ENCODE measurements around the gene MYB.
"Not testable (repeated sequence)": the region's sequence is repeated elsewhere in the genome, so short reads cannot be mapped to it uniquely, and the experiment has no call there.

The MYB gene

DNA sequence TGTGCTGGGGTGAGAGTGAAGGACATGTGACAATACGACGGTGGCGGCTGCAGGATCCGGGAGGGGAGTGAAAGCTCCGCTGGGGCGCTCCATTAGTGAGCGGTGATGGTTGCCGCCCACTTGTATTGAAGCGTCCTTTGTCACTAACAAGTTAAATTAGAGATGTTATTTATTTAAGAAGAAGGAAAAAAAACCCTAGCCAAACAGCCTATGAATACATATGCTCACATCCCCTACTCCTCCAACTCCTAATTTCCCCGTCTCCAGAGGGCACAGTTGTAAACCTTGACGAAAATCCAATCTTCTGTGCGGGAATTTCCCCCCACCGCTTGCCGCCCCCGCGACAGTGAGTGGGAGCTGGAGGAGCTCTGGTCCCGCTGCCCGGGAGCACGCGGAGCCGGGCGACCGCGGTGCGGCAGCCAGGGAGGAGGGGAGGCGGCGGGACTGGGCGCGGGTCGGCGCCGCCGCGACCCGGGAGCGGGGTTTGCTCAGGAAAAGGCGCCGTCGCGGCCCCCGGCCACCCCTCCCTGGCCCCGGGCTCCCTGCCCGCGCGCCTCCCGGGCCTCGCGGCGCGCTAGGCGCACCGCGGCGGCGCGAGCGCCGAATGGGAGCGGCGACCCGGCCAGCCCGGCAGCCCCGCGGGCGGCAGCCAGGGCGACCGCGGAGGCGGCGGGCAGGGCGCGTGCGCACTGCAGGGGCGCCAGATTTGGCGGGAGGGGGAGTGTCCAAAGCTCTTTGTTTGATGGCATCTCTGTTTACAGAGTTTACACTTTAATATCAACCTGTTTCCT, at the start of gene MYB:
Gene MYB, plus strand, starts transcription at position 767 of the 791 bp plus-strand sequence. CDS start 206 bp downstream, outside the sequence.
- DNase-seq = peak; percentile 73

DNA sequence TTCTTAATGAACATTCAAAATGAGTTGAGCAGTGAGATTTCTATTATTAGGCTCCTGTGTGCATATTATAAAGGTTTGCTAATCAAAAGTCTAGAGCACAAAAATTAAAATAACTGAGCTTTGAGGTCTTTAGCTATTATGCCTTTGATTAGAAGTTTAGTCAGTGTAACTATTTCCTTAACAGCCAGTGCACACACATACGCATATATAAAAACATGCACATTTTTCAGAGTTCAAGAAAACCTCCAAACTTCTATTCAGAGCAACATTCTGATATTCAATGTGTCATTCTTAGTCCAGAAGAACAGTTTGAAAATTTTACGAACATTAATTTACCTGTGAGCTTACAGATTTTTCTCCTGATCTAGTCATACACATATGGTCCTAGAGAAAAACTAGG, 48.3 kb upstream of the MYB start:
- DNase-seq = no peak

DNA sequence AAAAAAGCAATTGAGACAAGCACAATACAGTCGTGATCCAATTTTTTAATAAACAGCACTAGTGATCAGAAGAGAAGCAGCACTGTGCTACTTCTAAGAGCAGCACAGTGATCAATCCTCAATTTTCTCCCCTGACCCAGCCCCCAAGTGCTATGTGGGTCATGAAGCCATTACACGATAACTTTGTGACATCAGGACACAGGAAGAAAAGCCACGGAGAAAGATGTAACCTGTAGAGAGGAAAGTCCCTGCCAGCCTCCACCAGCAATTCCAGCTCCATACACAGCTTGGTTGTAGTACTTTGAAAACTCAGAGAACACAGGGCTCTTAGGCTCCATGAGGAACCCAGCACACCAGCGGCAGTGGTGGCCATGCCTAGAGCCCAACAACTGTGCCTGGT, 45.3 kb upstream of the MYB start:
- no peak for DNase-seq

DNA sequence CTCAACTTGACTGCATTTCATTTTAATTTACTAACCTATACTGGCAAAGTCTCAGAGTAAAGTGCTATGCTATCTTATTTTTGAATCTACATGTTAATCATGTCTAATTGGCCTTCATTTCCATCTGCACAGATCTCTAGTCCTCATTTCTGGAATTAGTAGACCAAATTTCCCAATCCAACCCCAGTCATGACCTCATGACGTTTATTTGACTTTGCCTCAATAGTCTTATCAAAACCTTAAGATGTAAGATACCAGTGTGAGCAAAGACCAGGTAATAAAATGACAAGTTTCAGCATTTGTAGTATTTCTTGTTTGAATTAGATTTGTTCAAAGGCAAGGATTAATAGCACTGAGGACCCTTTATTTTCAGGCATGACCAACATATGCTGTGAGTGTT, 43.3 kb upstream of the MYB start:
- no peak for DNase-seq

DNA sequence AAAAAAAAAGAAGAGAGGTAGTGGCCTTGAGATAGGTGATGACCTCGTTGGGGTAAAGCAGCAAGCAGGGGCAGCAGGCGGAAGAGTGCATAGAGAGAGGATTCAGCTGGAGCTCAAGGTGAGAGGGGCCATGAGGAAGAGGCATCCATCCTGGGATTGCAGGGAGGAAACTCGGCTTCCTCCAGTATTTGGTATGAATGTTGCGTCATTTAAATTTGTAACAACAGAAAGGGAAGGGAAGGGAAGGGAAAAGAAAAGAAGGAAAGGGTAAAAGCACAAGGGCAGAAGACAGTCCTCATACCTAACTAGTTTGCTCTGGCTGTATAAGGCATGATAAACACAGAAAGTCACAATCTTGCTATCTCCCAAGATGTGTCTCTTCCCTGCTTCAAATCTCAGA, 39.9 kb upstream of the MYB start:
- no peak for DNase-seq

DNA sequence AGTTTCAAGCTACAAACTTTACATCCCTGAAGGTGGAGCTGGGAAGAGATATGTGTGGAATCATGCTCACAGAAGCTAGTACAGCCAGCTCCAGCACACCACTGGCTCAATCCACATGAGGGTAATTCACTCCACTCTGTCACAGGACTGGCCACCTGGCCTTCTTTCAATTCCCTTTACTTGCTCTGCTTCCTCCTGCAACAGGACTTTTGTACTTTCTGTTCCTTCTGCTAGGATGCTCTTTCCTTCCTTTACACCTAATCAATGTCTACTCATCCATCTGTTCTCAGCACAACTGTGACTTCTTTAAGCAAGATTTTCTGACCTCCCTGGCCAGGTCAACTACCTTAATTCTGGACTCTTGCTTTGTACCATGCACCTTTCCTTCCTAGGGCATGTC, 39.4 kb upstream of the MYB start:
- DNase-seq = no peak

DNA sequence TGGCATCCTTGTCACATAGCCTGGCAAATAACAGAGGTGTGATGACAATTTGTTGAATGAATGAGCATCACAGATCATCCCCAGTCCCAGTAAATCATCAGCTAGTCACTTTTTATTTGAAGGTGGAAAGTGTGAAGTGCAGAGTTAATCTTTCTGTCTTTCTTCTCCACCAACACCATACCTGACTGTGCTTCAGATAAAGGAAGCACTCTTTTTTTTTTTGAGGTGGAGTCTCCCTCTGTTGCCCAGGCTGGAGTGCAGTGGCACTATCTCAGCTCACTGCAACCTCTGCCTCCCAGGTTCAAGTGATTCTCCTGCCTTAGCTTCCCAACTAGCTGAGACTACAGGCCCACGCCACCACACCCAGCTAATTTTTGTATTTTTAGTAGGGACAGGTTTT, 38.9 kb upstream of the MYB start:
- DNase-seq = not testable (repeated sequence)

DNA sequence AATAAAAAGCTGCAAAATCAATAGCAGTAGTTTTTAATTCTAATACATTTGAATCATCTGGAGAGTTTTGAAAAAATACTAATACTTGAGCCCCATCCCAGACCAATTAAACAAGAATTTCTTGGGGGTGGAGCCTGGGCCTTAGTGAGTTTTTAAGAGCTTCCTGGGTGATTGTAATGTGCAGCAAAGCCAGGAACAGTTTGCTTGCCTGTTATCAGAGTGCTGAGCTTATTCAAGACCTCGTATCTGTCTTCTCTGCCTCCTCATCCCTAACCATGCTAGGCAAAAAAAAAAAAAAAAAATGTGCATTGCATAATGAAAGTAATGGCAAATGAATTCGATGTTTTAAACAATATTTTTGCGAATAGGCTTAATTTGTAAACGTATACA, 36.4 kb upstream of the MYB start:
- DNase-seq = no peak

DNA sequence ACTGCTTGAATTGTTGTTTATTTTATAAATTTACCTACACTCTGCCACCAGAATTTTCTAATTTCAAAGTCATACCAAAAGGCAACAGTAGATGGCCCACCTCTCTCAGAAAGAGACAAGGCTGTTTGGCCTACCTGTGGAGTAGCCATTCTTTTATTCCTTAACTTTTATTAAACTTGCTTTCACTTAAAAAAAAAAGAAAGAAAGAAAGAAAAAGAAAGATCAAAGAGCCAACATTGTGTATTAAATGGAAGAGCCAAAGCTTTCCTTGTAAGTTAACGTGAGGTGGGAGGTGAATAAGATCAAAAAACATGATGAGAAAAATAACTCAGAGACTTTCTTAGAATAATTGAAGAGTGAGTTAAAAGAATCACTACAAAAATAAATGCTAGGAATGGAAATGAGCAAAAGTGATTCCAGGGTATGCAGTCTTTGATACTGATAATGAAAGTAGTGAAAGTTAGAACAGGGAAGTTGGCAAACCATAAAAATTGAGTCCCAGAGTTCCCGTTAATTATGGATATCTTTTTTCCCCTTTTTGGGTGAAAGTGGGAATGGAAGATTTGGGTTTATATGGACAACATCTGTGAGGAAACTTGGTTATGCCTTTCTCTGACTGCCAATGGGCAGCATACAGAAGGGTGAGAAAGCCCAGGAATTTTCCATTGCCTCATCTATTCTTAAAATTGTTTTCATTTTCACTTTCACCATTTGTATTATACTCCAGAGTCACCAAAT, 35.9 kb upstream of the MYB start:
- DNase-seq = no peak

DNA sequence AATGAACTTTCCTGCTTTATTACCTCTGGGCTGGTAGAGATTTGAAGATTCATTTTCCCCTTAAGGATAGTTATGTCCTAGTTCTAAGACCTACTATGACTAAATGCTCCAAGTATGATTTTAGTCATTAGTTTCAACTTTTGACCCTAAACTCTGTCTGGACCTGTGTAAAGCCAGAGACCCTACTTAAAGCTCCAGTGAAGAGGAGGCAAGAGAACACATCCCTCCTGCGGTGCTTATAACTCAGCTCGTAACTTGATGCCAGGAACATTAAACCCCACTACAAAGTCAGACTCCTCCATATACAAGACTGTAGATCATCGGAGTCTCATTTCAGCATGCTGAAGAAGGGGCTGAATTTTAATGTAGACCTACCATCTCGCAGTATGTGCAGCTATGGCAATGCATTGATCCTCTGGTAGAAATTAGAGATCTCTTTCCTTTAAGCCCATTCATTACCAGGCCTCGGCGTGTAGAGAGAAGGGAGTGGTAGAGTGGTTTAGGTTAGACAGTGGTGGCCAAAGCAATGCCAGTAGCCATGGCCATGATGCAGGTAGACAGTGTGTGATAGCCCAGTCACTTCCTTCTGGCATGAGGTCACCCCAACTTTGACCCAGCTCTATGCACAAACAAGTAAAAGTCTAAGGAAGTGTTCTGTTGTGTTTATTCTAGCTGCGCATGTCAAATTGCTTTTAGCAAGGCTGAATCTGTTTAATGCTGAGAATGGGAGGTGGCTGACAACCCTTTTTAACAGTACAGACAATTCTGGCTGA, 34.8 kb upstream of the MYB start:
- DNase-seq = no peak

DNA sequence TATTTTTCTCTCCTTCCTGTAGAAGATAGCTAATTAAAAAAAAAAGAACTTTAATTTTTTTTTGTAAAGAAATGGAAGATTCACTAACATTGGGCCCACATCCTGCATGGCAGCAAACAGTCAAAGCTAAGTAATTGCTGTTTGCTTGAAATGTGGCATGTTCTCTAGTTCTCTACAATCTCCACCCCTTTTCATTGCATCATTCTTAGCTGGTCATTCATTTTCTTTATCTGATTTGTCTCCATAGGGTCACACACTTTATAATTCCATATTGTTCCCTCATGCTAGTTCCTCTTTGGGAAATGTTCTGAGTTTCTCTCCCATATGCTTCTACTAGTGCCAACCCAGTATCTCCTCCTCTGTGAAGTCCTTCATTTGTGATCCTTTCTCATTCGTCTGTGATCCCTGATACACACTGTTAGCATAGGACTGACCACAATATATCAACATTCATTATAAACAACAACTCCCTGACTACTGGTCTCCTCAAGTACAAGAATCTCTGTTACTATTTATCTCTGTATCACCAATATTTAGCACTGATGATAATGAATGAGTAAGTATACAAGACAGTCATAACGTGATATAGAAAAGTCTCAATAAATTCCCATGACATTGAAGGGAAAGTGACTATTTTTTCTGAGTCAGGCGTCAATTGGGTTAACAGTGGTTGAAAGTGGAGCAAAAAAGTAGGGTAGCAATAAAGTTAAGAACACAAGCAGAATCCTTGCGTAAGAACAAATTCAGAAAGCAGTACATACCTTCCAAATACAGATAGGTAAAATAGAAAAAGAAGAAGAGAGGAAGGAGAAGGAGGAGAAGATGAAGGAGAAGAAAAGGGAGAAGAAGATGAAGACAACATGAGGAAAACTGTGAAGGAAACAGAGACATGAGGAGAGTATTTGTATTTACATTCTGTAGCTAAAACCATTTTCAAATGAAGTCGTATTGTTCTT, 33.2 kb upstream of the MYB start:
- DNase-seq = no peak

DNA sequence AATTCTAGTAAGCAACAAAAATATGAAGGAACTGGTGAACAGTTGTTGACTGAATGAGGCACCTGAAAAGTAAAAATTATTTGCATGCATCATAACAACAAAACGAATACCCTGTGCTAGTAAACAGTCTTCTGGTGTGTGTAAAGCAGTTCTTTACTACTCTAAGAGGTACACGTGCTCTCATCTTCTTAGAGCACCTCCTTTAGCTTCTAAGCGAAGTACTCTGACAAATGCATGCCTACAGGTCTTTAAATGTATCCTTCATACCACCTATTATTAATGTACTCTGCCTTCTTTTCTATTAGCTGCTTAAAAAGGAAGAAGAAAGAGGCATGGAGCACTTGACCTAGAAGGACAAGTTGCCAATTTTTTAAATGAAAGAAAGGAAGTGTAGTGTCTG, 32.2 kb upstream of the MYB start:
- DNase-seq = no peak

DNA sequence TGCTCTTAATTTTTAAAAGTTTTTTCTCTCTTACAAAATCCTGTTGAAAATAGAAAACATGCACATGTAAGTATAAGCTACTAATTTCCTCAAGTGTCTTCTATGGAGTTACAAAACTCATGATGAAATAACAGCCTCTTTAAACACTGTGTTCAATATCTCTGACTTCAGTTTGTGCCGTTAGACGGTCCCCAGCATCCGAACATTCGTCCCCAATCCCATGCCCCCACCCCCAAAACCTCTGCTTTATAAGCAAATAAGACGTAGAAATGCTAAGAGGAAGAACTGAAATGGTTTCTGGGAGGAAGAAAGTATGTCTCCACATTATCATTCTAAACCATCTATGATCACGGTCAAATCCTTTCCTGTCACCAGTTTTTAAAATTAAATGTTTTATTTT, 31.7 kb upstream of the MYB start:
- DNase-seq = no peak

DNA sequence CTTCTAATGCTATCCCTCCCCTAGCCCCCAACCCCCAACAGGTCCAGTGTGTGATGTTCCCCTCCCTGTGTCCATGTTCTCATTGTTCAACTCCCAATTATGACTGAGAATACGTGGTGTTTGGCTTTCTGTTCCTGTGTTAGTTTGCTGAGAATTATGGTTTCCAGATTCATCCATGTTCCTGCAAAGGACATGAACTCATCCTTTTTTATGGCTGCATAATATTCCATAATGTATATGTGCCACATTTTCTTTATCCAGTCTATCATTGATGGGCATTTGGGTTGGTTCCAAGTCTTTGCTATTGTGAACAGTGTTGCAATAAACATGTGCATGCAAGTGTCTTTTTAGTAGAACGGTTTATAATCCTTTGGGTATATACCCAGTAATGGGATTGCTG, 30.6 kb upstream of the MYB start:
- DNase-seq = not testable (repeated sequence)

DNA sequence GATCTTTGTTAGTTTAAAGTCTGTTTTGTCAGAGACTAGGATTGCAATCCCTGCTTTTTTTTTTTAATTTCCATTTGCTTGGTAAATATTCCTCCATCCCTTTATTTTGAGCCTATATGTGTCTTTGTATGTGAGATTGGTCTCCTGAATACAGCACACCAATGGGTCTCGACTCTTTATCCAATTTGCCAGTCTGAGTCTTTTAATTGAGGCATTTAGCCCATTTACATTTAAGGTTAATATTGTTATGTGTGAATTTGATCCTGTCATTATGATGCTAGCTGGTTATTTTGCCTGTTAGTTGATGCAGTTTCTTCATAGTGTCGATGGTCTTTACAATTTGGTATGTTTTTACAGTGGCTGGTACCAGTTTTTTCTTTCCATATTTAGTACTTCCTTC, 27.0 kb upstream of the MYB start:
- not testable (repeated sequence) for DNase-seq

DNA sequence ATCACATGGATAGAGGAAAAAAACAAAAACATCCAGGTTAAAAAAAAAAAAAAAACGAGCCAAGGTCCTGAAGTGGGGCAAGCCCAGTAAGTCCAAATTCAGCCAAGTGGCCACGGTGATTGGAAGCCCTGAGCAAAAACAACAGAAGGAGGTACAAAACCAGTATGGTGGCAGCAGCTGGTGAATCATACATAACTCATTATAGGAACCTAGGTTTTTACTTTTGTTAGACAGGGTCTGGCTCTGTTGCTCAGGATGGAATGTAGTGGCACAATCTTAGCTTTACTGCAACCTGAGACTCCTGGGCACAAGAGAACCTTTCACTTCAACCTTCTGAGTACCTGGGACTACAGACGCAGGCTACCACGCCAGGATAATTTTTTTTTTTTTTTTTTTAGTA, 22.7 kb upstream of the MYB start:
- DNase-seq = no peak

DNA sequence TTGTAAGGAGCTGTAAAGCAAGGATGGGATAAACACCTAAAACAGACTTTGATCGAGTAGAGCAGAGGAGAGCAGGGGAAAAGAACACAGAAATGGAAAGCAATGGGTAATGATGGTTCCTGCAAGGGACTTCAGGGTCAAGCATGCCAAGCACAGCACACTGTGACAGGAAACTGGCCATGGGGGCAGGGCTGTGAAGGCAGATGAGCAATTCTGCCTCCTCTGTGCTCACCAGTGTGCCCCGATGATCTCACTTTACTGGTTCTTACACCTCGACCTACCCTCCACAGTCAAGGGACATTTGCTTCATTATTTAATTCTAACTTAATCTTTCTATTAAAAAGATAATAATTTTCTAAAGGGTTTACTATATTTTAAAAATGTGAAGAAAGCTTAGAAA, 21.6 kb upstream of the MYB start:
- DNase-seq = no peak

DNA sequence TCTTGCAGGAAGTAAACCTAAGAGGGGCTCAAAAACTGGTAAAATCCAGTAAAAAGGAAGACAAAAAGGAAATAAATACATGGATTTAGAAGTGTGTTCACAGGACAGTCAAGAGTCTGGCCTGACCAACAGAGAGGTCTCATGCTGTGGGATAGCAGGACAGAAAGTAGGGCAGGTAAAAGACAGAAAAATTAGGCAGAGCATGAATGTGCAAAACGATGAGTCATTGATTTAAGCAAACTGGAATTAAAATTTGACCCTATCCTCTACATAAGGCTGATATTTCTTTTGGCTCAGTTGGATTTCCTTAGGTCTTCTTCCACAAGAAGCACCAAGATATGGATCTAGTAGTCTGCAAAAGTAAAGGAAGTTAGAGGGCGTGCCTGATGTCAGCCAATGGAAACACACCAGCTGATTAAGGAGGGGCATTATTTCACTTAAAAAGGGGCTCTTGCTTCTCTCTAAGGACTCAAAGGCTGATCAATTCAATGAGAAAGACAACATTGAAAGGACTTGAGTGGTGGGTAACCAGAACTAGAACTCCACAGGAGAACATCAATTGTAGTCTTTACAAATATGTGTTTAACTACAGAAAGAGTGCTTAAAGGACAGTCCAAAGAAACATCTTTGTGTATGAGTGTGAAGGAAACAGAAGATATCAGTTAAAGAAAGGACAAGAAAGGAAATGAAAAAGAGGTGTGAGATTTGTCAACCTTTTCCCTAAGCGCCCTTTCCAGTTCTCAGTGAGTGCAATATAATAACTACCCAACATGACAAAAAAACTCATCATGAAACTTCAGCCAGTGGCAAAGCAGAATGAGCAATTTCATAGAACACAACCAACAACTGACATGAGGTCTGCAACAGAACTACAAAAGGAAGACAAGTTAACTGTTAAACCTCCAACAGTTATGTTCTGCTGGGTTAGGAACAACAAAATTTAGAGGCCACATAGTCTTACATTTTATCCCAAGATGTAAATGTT, 19.4 kb upstream of the MYB start:
- DNase-seq = no peak

DNA sequence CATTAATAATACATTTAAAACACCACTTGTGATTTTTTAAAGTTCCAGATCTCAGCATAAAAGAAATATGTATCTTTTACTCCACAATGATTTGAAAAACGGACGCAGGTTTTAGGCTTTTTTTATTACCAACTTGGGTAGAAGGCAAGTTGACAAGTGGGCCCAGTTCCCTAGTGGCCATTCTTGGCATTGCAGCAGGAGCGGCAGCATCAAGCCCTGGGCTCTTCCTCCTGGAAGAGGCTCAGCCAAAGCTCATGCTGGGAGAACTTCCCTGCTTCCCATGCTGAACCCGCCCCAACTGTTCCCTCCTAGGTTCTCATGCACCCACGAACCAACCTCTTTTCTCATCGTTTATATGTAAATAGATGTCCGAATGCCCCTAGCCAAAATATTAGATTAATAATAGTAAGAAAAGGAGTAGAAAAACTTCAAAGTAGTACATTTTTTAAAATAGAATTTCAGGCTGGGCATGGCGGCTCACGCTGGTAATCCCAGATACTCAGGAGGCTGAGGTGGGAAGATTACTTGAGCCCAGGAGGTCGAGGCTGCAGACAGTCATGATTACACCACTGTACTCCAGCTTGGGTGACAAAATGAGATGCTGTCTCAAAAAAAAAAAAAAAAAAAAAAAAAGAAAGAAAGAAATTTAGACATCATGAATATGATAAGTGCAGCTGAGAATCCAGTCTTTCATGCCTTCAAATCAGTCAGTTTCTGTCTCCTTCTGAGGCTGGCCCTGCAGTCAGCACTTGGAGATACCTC, 18.2 kb upstream of the MYB start:
- no peak for DNase-seq

DNA sequence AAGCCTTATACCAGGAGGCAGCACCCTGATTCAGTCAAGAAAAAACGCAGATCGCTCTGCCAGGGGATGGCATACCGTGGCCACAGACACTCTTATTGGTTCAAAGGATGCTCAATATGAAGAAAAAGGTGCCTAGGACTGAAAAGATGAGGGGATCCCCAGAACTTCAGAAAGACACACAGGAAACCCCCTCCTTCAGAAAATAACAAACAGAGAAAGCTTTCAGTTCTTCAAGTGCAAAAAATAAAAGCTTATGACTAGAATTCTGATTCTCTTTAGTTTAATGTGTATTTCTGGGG, 17.7 kb upstream of the MYB start:
- peak; percentile 50 for DNase-seq

DNA sequence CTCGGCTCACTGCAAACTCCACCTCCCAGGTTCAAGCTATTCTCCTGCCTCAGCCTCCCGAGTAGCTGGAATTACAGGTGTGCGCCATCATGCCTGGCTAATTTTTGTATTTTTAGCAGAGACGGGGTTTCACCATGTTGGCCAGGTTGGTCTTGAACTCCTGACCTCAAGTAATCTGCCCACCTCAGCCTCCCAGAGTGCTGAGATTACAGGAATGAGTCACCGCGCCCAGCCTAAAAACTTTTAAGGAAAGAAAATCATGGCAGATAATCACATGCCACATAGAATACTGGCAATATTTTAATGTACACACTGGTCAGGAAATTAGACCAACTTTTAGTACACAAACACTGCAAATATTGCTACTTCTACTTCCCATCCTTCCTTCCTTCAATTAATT, 16.7 kb upstream of the MYB start:
- not testable (repeated sequence) for DNase-seq

Measured in CD4-positive, alpha-beta T cell treated with Interferon gamma for 1 hour (primary cell).